ENCODE data around the gene TERC. TPM values are rescaled to one million over a fixed set of nuclear protein-coding genes. Genes with fewer than 3 reads are reported as not detected.
"Not testable (repeated sequence)": the region's sequence is repeated elsewhere in the genome, so short reads cannot be mapped to it uniquely, and the experiment has no call there.

Gene TERC
- total and polyA plus RNA-seq, 10 of the 15 experiments (the other 5 are each of a cell fraction or from before 2014, with no cell fraction given), result 0.43 to 125 (median 6.2) TPM; not detected in 4

- Histone ChIP-seq H3K9ac (ENCODE audit: control insufficient read depth, insufficient read depth, low read length) (no peak overlapping the region), H3K79me2 (ENCODE audit: control insufficient read depth, insufficient read depth, low read length) (no peaks in the 10 kb centered on the region), H3K36me3 (ENCODE audit: control insufficient read depth in 2 of 2, insufficient read depth in 2 of 2, low read length in 1 of 2) (no peaks in the 10 kb centered on the region), H3K9me3 (replicated peaks; ENCODE audit: control insufficient read depth, insufficient read depth, low read length) (no peaks in the 10 kb centered on the region), H3K27me3 (replicated peaks in 1 of 2; ENCODE audit: control insufficient read depth in 2 of 2, insufficient read depth in 2 of 2, low read length in 1 of 2) (no peaks in the 10 kb centered on the region), H3K4me3 (no peak overlapping the region), H3K4me1 (ENCODE audit: control insufficient read depth, insufficient read depth, low read length) (no peaks in the 10 kb centered on the region), H2AFZ (ENCODE audit: control insufficient read depth, low read depth, low read length) (no peak overlapping the region), H3K27ac (ENCODE audit: control insufficient read depth, insufficient read depth) (no peak overlapping the region), H3K4me2 (ENCODE audit: control insufficient read depth, insufficient read depth) (no peak overlapping the region), H4K20me1 (ENCODE audit: control insufficient read depth, insufficient read depth) (no peaks in the 10 kb centered on the region)
- in situ Hi-C loops (cut with MboI) (no loop called here), intact Hi-C loops (cut with micrococcal nuclease; ENCODE audit: unreplicated experiment) (no loop called here)
- ATAC-seq (no peak), DNase-seq (ENCODE audit: low read depth, low spot score) (no peak), FAIRE-seq (no peak)
- RAD21 ChIA-PET (ENCODE audit: unreplicated experiment), result no interaction called here
- WGBS (ENCODE audit: insufficient coverage, insufficient replicate concordance, low lambda C conversion rate, missing lambda C conversion rate), result 46% methylated on average over 2 of the region's 2 CpGs
- no peak for TF ChIP-seq RUNX3 (IDR thresholded peaks at IDR 0.05; ENCODE audit: low read length)
- TF ChIP-seq ZNF592 (IDR thresholded peaks at IDR 0.05), result no peak
- TF ChIP-seq SKIL (IDR thresholded peaks at IDR 0.05; ENCODE audit: low read depth, poor library complexity, severe bottlenecking), result no peak
- TF ChIP-seq NR2C2 (IDR thresholded peaks at IDR 0.05; ENCODE audit: borderline replicate concordance, control insufficient read depth, insufficient read length, low read depth), result no peak
- no peak for TF ChIP-seq RAD51 (IDR thresholded peaks at IDR 0.05)
- no peak for TF ChIP-seq MYC (IDR thresholded peaks at IDR 0.05; ENCODE audit: insufficient read depth, insufficient read length, insufficient replicate concordance, low read length, severe bottlenecking)
- SMC1A ChIA-PET (ENCODE audit: uncharacterized antibody, unreplicated experiment), result interaction anchor here (1.1 kb wide), 1 partner anchor 283 kb away, joined by 3 read pairs; no protein-coding TSS in a partner anchor
- CTCF ChIA-PET, result interaction anchor here (1.0 kb wide), 1 partner anchor 315 kb away, joined by 3 read pairs; no protein-coding TSS in a partner anchor
- no TSS peak for BruUV-seq (replicated peaks)
- POLR2A ChIA-PET, result no interaction called here
Observed at GRCh38 chr3:169739067-169739466, 25.8 kb downstream of the TERC start.

GRCh38 chr3:169731857-169732256, 33.0 kb downstream of the TERC start:
- POLR2A ChIA-PET; H3K4me3 ChIP-seq; H3K27ac ChIP-seq (ENCODE audit: control insufficient read depth, insufficient read depth); H3K36me3 ChIP-seq (ENCODE audit: control insufficient read depth in 2 of 2, insufficient read depth in 2 of 2, low read length in 1 of 2); H4K20me1 ChIP-seq (ENCODE audit: control insufficient read depth, insufficient read depth); H3K4me1 ChIP-seq (ENCODE audit: control insufficient read depth, insufficient read depth, low read length); DNase-seq (ENCODE audit: low read depth, low spot score); ATAC-seq; H3K27me3 ChIP-seq (replicated peaks in 1 of 2; ENCODE audit: control insufficient read depth in 2 of 2, insufficient read depth in 2 of 2, low read length in 1 of 2); H3K9ac ChIP-seq (ENCODE audit: control insufficient read depth, insufficient read depth, low read length); H2AFZ ChIP-seq (ENCODE audit: control insufficient read depth, low read depth, low read length); BruUV-seq (replicated peaks); intact Hi-C loops (cut with micrococcal nuclease; ENCODE audit: unreplicated experiment); H3K79me2 ChIP-seq (ENCODE audit: control insufficient read depth, insufficient read depth, low read length); in situ Hi-C loops (cut with MboI); H3K9me3 ChIP-seq (replicated peaks; ENCODE audit: control insufficient read depth, insufficient read depth, low read length); H3K4me2 ChIP-seq (ENCODE audit: control insufficient read depth, insufficient read depth); FAIRE-seq: not testable (repeated sequence)
- ChIA-PET SMC1A (ENCODE audit: uncharacterized antibody, unreplicated experiment) (interaction anchor here (1.7 kb wide), 1 partner anchor 14 kb away, joined by 3 read pairs; no protein-coding TSS in a partner anchor), RAD21 (ENCODE audit: unreplicated experiment) (interaction anchor here (1.3 kb wide), 1 partner anchor 12 kb away, joined by 3 read pairs; no protein-coding TSS in a partner anchor), CTCF (interaction anchor here (1.0 kb wide), 1 partner anchor 582 kb away, joined by 3 read pairs; no protein-coding TSS in a partner anchor)

Data from GM12878 (cell line).